Mucosa of descending colon (tissue), 3 donors: ENCODE data around the gene RBM48. TPM values are rescaled to one million over a fixed set of nuclear protein-coding genes. Genes with fewer than 3 reads are reported as not detected.
"Not testable (repeated sequence)": the region's sequence is repeated elsewhere in the genome, so short reads cannot be mapped to it uniquely, and the experiment has no call there.

Experiments used
- ATAC-seq: fragments of 200-7000 bp; cut with Tn5 transposase; one replicate; pipeline ENCODE4 v1.9.1; 2020; ENCODE audit warnings: mild to moderate bottlenecking, moderate library complexity
- DNase-seq, 3 donors: peaks; one replicate each; pipeline ENCODE4 v3.0.0-alpha.2; 2020
- H3K36me3 ChIP-seq: fragments of 200-600 bp; one replicate; pipeline ENCODE4 v1.8.0; 2021; ENCODE audit warnings: low read depth, mild to moderate bottlenecking
- H3K4me1 ChIP-seq: fragments of 200-600 bp; one replicate; pipeline ENCODE4 v1.8.0; 2021; ENCODE audit warnings: low read depth, mild to moderate bottlenecking
- H3K4me3 ChIP-seq: fragments of 200-600 bp; one replicate; pipeline ENCODE4 v1.8.0; 2021; ENCODE audit warnings: mild to moderate bottlenecking
- H3K9me3 ChIP-seq: fragments of 200-600 bp; one replicate; pipeline ENCODE4 v1.8.0; 2021; ENCODE audit warnings: mild to moderate bottlenecking
- intact Hi-C, 2 donors: fragments of 100-400 bp; cut with DNase I in 1 of 2; cut with micrococcal nuclease in 1 of 2; formaldehyde crosslinking; loops; one replicate each; pipeline versions ENCODE4 v1.11.0 to v1.11.1; 2022; cut with DNase I, micrococcal nuclease
- total RNA-seq, 3 donors: library from RNA; stranded (reverse); fragmentation: NEBNext Ultra II Directional in 2 of 3; extraction: Animal tissue kit (Norgen Biotek cat#: 25700) in 2 of 3; gene quantifications; one replicate each; pipeline versions ENCODE4 v1.2.1 to v1.2.4, GENCODE V29; 2021 to 2023
- TF ChIP-seq, protein P1 (sequence below): fragments of 200-600 bp; IDR thresholded peaks from one replicate; pipeline ENCODE4 v1.8.0; 2022; ENCODE audit warnings: antibody characterized with exemption, mild to moderate bottlenecking
- donor health status: DM: no; HTN: no; CAD: no; lungs with moderate emphysema.
- donor health status: DM: no; HTN: no; CAD: no.
- donor health status: DM: no; HTN: yes; CAD: no.

The RBM48 gene
- total RNA-seq, 3 donors from 2014 or later, result 8.7 to 12.9 (median 12.3) TPM

DNA sequence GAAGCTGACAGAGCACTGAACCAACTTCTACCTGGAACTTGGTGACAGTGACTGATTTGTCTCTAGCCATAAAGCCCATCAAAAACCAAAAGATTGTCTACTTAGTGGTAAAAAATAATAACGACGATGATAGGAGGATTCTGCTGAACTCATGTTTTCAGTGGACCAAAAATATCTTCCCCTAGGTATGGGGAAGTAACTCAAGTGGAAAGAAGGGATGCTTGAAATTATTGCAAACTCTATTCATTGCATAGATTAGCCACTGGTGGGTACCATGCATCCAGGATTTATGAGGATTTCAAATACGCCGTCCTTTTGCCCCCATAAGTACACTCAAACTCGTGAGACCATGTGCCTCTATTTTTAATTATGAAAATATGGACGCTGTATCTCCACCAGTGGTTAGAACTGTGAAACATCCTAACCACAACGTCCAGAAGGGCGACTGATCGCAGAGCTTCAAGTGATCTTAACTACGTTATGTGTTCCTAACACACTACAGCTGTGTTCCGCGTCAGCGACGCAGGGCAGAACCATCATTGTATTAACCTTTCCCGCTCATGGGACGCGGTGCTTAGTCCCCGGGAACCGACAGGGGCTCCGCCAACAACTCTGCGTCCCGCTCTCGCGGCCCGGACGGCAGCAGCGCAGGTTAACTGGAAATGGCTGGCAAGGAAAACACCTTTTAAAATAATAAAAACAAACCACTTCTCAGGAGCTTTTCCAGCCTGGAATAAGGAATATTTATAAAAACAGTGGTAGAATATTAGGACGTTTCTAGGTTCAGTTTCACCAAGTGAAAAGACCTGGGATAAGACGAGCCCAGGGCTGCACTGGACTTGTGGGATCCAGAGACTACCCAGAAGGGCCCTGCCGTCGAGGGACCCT, 1.1 kb upstream of the RBM48 start:
- Histone ChIP-seq H3K4me1 (peaks cover 9% of the 10 kb centered on the region), H3K36me3 (no peaks in the 10 kb centered on the region), H3K4me3 (peak overlapping the region; percentile 88), H3K9me3 (no peaks in the 10 kb centered on the region)
- intact Hi-C loops, result no loop called here
- ATAC-seq, result peak; percentile 49
- DNase-seq, result peak; percentile 52 to 71 (median 69)
- TF ChIP-seq, protein P1, sequence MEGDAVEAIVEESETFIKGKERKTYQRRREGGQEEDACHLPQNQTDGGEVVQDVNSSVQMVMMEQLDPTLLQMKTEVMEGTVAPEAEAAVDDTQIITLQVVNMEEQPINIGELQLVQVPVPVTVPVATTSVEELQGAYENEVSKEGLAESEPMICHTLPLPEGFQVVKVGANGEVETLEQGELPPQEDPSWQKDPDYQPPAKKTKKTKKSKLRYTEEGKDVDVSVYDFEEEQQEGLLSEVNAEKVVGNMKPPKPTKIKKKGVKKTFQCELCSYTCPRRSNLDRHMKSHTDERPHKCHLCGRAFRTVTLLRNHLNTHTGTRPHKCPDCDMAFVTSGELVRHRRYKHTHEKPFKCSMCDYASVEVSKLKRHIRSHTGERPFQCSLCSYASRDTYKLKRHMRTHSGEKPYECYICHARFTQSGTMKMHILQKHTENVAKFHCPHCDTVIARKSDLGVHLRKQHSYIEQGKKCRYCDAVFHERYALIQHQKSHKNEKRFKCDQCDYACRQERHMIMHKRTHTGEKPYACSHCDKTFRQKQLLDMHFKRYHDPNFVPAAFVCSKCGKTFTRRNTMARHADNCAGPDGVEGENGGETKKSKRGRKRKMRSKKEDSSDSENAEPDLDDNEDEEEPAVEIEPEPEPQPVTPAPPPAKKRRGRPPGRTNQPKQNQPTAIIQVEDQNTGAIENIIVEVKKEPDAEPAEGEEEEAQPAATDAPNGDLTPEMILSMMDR, result no peak

DNA sequence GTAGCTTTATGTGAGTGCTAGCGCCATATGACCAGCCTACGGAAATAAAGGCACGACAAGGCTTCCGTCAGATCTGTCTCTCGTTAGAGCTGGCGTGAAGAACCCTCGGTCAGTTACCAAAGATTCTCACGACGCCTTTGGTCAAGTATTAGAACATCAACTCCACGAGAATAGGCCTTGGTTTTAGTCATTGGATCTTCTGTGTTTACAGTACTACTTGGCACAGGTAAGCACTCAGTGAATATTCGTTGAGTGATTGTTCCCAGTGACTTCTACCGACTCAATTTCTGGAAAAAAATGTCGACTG, 316 bp downstream of the RBM48 start:
- TF ChIP-seq, protein P1, result no peak
- Histone ChIP-seq H3K9me3 (no peaks in the 10 kb centered on the region), H3K4me3 (peak overlapping the region; percentile 88), H3K36me3 (no peaks in the 10 kb centered on the region), H3K4me1 (peaks cover 9% of the 10 kb centered on the region)
- intact Hi-C loops, result no loop called here
- no peak for DNase-seq
- peak; percentile 1 for ATAC-seq

DNA sequence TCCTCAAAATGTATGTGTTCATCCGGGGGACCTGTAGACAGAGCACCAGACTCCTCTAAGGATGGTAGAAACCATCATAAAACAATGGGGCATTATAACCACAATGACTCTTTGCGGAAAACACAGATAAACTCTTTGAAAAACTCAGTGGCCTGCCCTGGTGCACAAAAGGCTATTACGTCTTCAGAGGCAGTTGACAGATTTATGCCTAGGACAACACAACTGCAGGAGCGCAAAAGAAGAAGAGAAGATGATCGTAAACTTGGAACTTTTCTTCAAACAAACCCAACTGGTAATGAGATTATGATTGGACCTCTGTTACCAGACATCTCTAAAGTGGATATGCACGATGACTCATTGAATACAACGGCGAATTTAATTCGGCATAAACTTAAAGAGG, 6.0 kb downstream of the RBM48 start:
- H3K9me3 ChIP-seq, result no peaks in the 10 kb centered on the region
- peaks cover 6% of the 10 kb centered on the region for H3K36me3 ChIP-seq
- H3K4me3 ChIP-seq, result no peak overlapping the region
- intact Hi-C loops, result no loop called here
- DNase-seq (no peak), ATAC-seq (no peak)
- TF ChIP-seq, protein P1, result no peak
- H3K4me1 ChIP-seq, result peaks cover under 1% of the 10 kb centered on the region

DNA sequence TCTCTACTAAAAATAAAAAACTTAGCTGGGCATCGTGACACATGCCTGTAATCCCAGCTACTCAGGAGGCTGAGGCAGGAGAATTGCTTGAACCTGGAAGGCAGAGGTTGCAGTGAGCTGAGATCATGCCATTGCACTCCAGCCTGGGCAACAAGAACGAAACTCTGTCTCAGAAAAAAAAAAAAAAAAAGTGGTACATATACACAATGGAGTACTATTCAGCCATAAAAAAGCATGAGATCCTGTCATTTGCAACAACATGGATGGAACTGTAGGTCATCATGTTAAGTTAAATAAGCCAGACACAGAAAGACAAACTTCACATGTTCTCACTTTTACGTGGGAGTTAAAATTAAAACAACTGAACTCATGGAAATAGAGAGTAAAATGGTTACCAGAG, 14.9 kb downstream of the RBM48 start:
- intact Hi-C loops, result not testable (repeated sequence)

DNA sequence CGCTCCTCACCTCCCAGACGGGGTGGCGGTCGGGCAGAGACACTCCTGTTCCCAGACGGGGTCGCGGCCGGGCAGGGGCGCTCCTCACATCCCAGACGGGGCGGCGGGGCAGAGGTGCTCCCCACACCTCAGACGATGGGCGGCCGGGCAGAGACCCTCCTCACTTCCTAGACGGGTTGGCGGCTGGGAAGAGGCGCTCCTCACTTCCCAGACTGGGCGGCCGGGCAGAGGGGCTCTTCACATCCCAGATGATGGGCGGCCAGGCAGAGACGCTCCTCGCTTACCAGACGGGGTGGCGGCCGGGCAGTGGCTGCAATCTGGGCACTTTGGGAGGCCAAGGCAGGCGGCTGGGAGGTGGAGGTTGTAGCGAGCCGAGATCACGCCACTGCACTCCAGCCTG, 16.5 kb downstream of the RBM48 start:
- not testable (repeated sequence) for ATAC-seq

More for the DNA sequence above, 14.9 kb downstream of the RBM48 start:
- not testable (repeated sequence) for H3K9me3 ChIP-seq, H3K4me1 ChIP-seq, H3K4me3 ChIP-seq, H3K36me3 ChIP-seq, DNase-seq, ATAC-seq

DNA sequence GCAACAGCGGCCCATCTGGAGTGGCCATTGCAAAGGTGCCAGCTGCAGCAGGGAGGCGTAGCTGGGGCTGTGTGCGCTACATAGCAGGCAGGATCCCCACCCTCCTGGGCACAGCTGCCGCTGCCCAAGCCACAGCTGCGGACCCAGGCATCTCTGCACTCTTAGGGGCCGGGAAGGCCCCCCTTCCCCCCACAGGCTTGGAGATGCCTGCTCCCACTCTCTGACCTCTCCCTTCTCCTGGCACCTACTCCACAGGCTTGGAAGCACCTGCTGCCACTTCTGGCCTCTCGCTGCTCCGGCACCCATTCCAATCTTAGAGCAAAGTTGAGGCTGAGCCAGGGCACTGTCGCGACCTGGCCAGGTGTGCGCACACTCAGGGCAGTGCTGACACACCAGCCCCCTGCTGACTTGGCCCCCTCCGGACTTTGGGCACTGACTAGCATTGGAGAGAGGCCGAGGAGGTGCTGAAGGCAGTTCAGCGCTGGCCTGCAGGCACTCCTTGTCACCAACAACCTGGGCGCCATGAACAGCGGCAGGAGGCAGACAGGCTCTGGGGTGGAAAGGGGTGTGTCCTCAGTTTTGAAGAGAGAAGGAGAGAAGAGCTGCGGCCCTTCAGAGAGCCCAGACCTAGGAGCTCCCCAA, 18.4 kb downstream of the RBM48 start:
- TF ChIP-seq, protein P1, result no peak
- Histone ChIP-seq H3K4me1 (no peaks in the 10 kb centered on the region), H3K9me3 (no peaks in the 10 kb centered on the region), H3K4me3 (no peak overlapping the region), H3K36me3 (no peaks in the 10 kb centered on the region)
- no peak for DNase-seq
- intact Hi-C loops, result no loop called here
- no peak for ATAC-seq

More for the DNA sequence above, 16.5 kb downstream of the RBM48 start:
- H3K36me3 ChIP-seq, H3K4me1 ChIP-seq, intact Hi-C loops, H3K9me3 ChIP-seq, DNase-seq, H3K4me3 ChIP-seq: not testable (repeated sequence)
